KOPT-K1 (cell line): ENCODE measurements around the gene RNF227.
"Not testable (repeated sequence)": the region's sequence is repeated elsewhere in the genome, so short reads cannot be mapped to it uniquely, and the experiment has no call there.

ENCODE experiments used
- H3K27ac ChIP-seq: fragments of 200-600 bp; sonication (generic); 2 replicates; pipeline ENCODE4 v1.5.1; 2016; ENCODE audit warnings: antibody characterized with exemption, mild to moderate bottlenecking, low read depth, low read length; ENCODE audit not compliant: poor library complexity, severe bottlenecking
- H3K36me3 ChIP-seq: fragments of 200-600 bp; sonication (generic); 2 replicates; pipeline ENCODE4 v1.5.1; 2017; ENCODE audit warnings: antibody characterized with exemption, mild to moderate bottlenecking, low read length, moderate library complexity; ENCODE audit not compliant: insufficient read depth
- H3K9me3 ChIP-seq: fragments of 200-600 bp; sonication (generic); 2 replicates; pipeline ENCODE4 v1.5.1; 2017; ENCODE audit warnings: antibody characterized with exemption, low read length, mild to moderate bottlenecking; ENCODE audit not compliant: insufficient read depth, poor library complexity, severe bottlenecking

RNF227 gene

DNA sequence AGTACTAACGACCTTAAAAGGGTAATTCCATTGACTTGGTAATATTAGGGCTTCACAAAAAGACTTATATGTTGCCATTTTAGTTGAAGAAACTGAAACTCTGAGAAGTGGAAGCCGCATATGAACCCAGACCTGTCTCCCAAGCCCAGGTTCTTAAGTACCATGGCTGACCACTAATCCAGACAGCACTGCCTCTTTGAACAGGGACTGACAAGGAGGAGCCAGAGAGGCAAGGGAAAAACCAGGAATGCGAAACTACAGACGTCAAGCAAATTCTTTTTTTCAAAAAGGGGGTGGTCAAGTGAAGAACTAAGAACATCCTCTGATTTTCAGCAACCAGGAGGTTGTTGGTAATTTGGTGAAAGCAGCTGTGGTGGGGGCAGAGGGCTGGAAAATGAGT lies 43.0 kb downstream of the RNF227 start:
- Histone ChIP-seq H3K9me3 (no peaks in the 10 kb centered on the region), H3K36me3 (no peaks in the 10 kb centered on the region), H3K27ac (no peak overlapping the region)

DNA sequence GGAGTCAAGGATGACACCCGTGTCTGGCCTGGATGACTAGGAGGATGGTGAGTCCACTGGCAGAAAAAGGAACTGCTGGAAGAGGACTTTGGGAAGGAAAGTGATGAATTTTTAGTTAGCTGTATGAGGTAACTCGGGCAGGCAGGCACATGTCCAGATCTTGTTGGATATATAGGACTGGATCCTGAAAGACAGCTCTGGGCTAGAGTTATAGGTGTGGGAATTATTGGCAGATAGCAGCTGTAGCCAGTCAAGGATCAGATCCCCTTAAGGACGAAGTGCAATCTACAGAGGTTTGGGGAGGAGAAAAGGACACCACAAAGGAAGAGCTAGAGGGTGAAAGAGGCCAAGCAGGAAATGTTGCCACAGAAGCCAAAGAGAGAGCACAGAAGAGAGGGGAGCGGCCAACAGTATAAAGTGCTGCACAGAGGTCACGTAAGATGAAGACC lies 48.2 kb downstream of the RNF227 start:
- Histone ChIP-seq H3K27ac (no peak overlapping the region), H3K36me3 (no peaks in the 10 kb centered on the region), H3K9me3 (no peaks in the 10 kb centered on the region)

DNA sequence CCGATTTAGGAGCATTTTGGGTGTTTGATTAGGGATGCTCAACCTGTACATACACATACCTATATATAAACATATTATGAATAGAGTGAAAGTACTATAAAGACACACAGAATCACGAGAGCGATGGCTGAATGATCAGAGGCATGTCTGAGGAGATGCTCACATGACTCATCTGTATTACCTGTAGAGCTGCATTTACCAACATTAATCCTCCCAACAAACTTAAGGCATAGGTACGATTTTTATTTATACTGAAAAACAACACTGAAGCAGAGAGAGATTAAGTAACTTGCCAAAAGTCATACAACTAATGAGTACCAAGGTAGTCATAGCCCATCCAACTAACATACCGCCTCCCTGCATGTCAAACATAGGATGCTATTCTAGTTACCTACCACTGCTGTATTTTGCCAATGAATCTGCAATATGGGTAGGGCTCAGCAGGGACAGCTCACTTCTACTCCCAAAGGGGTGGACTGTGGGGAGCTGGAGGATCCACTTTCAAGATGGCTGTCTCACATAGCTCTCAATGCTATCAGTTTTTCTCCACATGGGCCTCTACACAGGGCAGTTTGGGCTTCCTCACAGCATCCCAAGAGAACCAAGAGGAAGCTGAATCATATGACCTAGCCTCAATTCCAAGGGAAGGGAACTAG lies 51.0 kb downstream of the RNF227 start:
- Histone ChIP-seq H3K36me3 (no peaks in the 10 kb centered on the region), H3K27ac (no peak overlapping the region), H3K9me3 (no peaks in the 10 kb centered on the region)

DNA sequence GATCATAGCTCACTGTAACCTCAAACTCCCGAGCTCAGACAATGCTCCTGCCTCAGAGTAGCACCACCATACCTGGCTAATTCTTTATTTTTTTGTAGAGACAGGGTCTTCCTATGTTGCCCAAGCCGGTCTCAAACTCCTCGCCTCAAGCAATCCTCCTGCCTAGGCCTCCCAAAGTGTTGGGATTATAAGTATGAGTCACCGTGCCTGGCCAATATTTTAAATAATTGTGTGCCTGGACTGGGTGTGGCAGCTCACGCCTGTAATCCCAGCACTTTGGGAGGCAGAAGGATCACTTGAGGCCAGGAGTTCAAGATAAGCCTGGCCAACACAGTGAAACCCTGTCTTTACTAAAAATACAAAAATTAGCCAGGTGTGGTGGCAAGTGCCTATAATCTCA lies 51.7 kb downstream of the RNF227 start:
- H3K9me3 ChIP-seq, H3K27ac ChIP-seq, H3K36me3 ChIP-seq: not testable (repeated sequence)
